T-helper 9 cell (primary cell): ENCODE results near the gene C1QTNF3.
"Not testable (repeated sequence)": the region's sequence is repeated elsewhere in the genome, so short reads cannot be mapped to it uniquely, and the experiment has no call there.

Source experiments
- DNase-seq: peaks from one replicate; pipeline ENCODE4 v3.0.0-alpha.2; 2020

The C1QTNF3 gene

DNA sequence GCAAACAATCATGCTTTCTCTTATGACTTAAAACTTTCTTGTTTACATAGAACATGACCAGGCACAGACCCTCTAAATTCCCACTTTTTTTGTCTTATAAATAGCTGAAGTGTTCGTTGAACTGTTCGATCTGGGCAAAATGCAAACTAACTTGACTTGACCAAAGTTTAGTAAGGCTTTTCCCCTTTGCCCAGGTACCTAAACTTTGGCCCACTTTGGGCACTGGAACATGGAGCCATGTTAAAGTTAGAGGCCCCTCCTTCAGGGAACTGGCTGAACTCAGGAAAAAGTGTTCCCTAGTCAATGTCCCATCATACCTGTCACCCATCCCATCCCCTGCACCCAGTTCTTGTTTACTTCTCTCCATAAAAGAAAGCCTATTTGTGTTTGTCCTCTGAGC is 25.8 kb downstream of the C1QTNF3 start:
- no peak for DNase-seq

- no peak for DNase-seq
Measured at GRCh38 chr5:34016750-34017149, 26.3 kb downstream of the C1QTNF3 start.

DNA sequence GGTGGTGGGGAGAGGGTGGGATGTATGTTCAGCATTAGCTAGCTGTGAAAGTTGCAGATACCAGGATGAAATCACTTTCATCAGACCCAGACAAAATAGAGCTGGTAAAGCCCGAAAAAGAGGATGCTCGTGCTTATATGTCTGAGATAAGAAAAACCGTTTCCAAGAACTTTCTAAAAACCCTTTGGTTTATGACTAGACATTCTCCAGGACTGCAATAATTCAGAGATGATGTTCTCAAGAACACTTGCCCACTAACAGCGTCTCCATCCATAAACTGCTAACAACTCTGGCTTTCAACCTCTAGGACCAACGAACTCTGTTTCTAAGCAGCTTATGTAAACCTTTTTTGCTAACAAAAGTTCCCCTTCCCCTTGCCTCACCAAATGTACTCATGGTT is 26.8 kb downstream of the C1QTNF3 start:
- no peak for DNase-seq

- no peak for DNase-seq
Measured at GRCh38 chr5:34015120-34015822, 27.7 kb downstream of the C1QTNF3 start.

- no peak for DNase-seq
Measured at GRCh38 chr5:34014626-34015025, 28.4 kb downstream of the C1QTNF3 start.

DNA sequence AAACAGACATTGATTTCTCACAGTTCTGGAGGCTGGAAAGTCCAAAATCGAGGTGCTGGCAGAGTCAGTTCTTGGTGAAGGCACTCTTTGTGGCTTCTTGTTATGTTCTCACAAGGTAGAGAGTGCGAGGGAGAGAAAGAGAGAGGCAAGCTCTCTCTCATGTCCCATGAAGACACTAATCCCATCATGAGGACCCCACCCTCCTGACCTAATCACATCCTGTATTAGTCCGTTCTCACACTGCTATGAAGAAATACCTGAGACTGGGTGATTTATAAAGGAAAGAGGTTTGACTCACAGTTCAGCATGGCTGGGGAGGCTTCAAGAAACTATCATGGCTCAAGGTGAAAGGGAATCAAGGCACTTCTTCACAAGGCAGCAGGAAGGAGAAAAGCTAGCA is 29.5 kb downstream of the C1QTNF3 start:
- no peak for DNase-seq

DNA sequence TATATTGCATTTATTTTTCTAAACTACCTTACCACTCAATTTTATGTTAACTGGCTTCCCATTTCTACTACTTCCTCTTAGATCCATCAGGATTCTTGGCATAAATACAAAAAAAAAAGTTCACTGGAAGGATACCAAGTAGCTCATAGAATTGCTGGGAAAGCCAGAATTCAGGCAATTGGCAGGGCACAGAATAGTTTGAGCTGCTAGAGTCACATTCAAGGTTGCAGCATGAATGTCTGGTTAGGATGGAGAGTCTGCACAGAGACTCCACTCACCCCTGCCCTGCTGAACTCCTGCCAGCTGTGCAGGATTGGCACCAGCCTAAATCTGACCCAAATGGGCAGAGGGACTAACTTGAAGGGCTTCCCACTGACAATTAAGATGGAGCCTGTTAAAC is 30.2 kb downstream of the C1QTNF3 start:
- DNase-seq = no peak

DNA sequence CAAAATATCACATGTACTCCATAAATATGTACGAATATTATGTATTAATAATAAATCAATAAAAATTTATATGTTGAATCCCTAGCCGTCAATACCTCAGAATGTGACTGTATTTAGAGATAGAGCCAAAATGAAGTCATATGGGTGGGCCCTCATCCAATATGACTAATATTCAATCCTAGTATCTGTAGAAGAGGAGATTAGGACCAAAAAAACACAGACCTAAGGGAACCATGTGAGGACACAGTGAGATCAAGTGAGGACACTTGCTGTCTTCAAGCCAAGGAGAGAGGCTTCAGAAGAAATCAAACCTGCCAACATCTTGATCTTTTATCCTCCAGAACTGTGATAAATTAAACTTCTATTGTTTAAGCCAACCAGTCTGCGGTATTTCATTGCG is 31.5 kb downstream of the C1QTNF3 start:
- DNase-seq = no peak

- DNase-seq = not testable (repeated sequence)
Measured at GRCh38 chr5:34010146-34010545, 32.9 kb downstream of the C1QTNF3 start.

DNA sequence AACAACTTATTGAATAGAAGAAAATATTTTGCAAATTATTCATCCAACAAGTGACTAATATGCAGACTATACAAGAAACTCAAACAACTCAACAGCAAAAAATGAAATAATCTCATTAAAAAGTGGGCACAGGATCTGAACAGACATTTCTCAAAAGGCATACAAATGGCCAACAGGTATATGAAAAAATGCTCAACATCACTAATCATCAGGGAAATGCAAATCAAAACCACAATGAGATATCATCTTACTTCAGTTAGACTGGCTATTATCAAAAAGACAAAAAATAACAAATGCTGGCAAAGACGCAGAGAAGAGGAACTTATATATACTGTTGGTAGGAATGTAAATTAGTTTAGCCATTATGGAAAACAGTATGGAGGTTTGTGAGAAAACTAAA is 33.4 kb downstream of the C1QTNF3 start:
- no peak for DNase-seq

DNA sequence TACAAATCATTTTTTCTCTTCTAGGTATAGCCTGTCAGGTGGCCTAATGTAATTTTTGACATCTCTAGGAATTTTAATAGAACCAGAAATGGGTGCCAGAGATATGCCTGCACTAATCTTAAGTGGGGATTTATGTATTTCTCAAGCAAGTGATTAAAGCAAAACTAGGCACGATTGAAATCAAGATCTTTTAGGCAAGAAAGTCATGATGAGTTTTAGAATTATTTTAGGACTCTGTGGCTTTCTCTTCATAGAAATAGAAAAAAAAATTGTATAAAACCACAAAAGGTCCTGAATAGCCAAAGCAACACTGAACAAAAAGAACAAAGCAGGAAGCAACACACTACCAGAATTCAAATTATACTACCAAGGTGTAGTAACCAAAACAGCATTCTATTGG is 34.2 kb downstream of the C1QTNF3 start:
- DNase-seq = no peak

GRCh38 chr5:34007621-34008600 is 35.1 kb downstream of the C1QTNF3 start, which contains the start of gene AMACR:
Gene AMACR (minus strand): TSS chr5:34008050. CDS start chr5:34008019, 31 bp downstream.
- peak; percentile 89 for DNase-seq

DNA sequence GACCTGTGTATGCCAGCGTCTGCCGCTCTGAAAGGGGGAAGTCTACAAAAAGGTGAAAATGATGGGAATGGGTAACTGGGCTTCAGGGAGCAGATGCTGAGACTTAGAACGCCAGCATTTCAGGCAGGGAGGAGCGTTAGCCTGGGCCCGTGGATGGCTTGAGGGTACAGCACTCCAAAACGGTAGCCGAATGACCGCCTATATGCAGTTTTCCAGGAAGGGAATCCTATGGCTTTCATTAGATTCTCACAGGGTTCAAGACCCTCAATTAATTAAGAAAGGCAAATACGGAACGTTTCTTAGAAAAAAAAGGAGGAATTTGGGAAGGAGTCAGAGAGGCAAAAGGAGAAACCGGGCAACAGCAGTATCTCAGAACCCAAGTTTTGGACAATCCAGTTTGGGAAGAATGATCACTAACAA is 35.8 kb downstream of the C1QTNF3 start:
- DNase-seq = no peak

DNA sequence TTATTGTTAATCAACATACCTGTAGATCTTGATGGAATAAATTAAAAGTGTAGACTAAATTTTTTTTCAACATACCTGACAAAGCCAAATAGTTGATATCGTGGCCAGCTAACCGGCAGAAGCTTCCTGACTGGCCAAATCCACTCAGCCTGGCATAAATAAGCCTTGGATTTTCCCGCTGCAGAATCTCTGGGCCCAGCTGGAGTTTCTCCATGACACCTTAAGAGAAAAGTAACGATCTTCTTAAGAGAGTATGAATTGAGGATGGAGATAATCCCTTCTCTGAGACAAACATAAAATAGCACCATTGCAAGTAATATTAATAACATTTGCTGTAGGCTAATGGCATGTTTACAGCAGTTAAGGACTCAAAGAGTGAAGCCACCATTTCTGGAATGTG is 37.3 kb downstream of the C1QTNF3 start:
- no peak for DNase-seq

GRCh38 chr5:34005211-34005610 is 37.8 kb downstream of the C1QTNF3 start:
- DNase-seq = no peak

- no peak for DNase-seq
Measured at GRCh38 chr5:34003941-34004340, 39.1 kb downstream of the C1QTNF3 start.

DNA sequence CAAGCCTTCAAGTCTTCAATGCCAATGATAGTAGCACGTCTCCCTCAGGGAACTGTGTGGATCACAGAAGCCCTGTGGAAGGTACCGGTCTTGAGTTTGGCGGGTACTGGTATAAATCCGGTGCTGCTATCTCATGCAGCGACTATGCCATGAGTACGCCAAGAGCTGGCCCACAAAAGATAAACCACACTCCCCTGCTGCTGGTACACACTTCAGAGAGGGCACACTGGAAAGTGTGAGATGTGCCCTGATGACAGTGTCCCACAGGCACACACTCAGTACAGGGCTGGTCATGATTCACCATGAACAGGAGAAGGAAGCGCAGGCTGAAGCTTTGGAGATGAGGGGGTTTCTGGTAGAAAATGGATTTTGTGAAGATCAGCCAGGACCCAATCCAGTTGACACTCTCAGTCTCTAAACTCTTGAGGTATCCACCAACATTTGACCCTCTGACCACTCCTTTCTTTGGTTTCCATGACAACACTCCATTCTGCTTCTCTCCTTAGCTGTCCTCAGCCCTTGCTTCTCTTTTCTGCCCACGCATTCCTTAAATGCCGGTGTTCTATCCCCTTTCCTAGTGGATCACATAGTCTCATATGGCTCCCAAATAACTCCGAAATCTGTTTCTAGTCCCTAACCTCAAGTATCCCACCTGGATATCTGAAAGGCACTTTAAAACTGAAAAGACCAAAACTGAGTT is 40.2 kb downstream of the C1QTNF3 start:
- DNase-seq = no peak

GRCh38 chr5:34001241-34001841 is 41.7 kb downstream of the C1QTNF3 start:
- no peak for DNase-seq

GRCh38 chr5:33999978-34000377 is 43.0 kb downstream of the C1QTNF3 start:
- no peak for DNase-seq

DNA sequence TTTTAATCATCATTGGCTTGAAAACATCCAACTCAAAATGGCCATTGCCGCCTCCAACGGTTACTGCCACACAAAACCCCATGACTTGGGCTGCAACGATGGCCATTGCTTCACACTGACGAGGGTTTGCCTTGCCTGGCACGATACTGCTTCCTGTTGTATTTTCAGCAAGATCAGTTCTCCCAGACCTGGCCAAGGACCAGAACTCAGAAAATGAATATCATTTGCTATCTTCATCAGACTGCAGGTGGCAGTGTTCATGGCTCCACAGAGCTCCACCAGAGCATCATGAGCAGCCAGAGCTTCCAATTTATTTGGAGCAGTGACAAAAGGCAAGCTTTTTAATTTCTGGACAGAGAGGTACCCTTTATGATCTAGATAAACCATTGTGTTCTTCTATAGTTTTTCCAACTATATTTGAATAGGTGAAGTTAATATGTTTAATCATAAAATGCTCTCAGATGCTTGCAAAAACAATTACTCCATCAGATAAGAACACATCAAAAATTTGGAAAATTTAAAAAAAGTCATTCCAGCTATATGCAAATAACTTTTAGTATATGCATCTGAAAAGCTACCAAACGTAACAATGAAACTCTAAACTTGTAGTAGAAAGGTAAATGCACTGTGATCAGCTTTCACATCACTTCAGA is 45.6 kb downstream of the C1QTNF3 start:
- no peak for DNase-seq

DNA sequence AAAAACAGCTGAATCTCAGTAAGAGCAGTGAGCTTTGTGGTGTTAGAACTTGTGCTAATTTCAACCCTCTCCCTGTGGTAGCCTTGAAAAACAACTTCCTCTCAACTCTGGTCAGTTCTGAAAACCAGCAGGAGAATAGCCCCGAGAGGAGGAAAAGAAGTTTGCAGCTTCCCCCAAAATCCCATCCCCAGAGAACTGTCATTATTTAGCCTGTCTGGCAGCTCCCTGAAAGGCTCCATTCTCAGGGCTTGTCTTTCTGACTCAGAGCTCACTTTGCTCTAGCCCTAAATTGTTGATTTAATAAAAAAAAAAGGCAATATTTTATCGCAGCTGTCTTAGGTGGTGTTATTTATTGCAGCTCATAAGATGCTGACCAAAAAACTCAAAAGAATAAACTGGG is 47.1 kb downstream of the C1QTNF3 start:
- DNase-seq = no peak

- no peak for DNase-seq
Measured at GRCh38 chr5:33994845-33995244, 48.2 kb downstream of the C1QTNF3 start.
